GM13977 (cell line): ENCODE results near the gene LDAH.

Experiments used
- DNase-seq: peaks from one replicate; pipeline ENCODE4 v3.0.0; 2012; ENCODE audit warnings: low spot score
- in situ Hi-C: fragments of 300-500 bp; cut with MboI; formaldehyde crosslinking; loops from one replicate; pipeline ENCODE4 v1.12.0; 2022; ENCODE audit warnings: low sequenced_read_pairs, low pct_unique_long_range_greater_than_20kb, mixed read lengths, inconsistent platforms; ENCODE audit not compliant: unreplicated experiment
- TF ChIP-seq, protein P1 (sequence below): IDR thresholded peaks from 2 replicates; pipeline ENCODE4 v1.5.1; 2012; ENCODE audit warnings: mild to moderate bottlenecking, control low read depth; ENCODE audit not compliant: insufficient read depth; ENCODE audit errors: extremely low read depth, missing control alignments

The LDAH gene

DNA sequence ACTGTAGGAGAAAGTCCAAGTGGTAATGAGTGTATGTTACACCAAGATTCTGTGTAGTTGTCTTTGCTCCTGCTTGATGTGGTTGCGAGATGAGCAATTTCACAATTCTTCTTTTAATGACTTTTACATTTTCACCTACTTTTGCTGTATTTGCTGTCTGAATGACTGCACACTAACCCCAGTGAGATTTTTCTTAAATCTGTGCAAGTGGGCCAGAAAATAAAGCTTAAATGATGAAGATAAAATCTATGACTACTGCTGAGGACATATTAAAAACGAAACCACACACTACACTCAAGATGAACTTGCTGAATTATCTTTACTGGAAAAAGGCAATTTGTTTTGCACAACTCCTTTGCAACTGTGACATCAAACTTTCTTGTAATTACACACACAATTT lies 4.1 kb downstream of the LDAH start:
- in situ Hi-C loops = no loop called here
- no peak for DNase-seq
- TF ChIP-seq, protein P1, sequence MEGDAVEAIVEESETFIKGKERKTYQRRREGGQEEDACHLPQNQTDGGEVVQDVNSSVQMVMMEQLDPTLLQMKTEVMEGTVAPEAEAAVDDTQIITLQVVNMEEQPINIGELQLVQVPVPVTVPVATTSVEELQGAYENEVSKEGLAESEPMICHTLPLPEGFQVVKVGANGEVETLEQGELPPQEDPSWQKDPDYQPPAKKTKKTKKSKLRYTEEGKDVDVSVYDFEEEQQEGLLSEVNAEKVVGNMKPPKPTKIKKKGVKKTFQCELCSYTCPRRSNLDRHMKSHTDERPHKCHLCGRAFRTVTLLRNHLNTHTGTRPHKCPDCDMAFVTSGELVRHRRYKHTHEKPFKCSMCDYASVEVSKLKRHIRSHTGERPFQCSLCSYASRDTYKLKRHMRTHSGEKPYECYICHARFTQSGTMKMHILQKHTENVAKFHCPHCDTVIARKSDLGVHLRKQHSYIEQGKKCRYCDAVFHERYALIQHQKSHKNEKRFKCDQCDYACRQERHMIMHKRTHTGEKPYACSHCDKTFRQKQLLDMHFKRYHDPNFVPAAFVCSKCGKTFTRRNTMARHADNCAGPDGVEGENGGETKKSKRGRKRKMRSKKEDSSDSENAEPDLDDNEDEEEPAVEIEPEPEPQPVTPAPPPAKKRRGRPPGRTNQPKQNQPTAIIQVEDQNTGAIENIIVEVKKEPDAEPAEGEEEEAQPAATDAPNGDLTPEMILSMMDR = no peak

DNA sequence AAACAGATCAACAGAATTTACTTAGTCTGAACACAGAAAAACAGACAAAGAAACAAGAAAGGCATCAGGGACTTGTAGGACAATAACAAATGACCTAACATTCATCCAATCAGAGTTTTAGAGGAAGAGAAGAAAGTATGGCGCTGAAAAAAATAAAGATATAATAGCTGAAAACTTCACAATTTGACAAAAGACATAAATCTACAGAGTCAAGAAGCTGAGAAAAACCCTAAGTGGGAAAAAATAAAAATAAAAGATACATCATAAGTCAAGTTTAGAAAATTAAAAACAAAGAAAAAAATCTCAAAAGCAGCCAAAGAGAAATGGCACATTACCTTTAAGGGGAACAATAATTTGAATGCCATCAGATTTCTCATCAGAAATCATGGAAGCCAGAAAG lies 7.7 kb downstream of the LDAH start:
- DNase-seq = no peak
- in situ Hi-C loops = no loop called here
- TF ChIP-seq, protein P1 = no peak

DNA sequence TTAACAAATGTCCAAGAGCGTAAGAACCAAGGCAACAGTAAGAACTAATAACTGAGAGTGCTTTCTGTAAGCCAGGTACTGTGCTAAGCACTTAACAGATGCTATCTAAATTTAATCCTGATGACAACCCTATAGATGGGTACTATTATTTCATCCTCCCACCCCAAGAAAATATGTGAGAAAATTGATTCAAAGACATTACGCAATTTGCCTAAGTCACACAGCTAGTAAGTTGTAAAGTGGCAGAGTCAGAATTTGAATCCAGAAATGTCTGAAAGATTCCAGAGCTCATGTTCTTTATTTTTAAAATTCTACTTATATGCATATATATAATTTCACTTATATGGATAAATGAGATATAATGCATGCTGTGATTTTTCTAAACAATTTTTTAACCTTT lies 10.1 kb downstream of the LDAH start:
- TF ChIP-seq, protein P1 = no peak
- in situ Hi-C loops = no loop called here

DNA sequence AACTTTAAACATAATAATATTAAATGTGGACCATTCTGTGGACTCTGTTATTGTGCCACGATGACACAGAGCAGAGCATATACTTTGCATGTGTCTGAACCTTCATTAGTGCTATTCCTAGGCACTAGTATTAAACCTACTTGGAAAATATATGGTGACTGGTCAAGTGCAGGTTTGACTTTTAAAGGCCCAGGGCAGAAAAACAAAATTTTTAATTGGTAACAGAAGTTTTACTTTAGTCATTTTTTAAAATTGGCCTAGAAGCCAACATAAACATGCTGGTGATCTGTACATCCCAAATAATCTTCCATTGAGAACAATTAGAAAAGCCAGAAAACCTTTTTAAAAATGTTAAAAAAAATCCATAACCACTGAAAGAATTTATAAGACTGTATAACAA lies 16.6 kb downstream of the LDAH start:
- TF ChIP-seq, protein P1 = no peak
- in situ Hi-C loops = no loop called here
- DNase-seq = no peak

More for the DNA sequence above, 10.1 kb downstream of the LDAH start:
- no peak for DNase-seq

DNA sequence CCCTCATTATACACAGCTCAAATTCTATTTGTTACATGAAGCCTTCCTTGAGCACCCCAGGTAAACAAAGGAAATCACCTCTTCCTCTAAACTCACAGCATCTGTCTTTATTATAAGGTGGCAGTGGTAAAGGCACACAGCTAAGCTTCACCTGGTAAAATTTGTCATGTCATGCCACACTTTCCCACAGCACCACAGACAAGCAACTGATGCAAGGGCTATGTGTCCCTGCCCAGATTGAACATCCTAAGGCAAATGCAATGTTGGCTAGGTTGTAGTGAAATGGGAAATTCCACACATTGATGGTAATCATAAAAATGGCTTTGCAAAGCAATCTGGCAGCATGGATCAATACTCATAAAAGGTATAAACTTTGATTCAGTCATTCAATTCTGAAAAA lies 18.9 kb downstream of the LDAH start:
- DNase-seq = no peak
- TF ChIP-seq, protein P1 = no peak
- in situ Hi-C loops = no loop called here

DNA sequence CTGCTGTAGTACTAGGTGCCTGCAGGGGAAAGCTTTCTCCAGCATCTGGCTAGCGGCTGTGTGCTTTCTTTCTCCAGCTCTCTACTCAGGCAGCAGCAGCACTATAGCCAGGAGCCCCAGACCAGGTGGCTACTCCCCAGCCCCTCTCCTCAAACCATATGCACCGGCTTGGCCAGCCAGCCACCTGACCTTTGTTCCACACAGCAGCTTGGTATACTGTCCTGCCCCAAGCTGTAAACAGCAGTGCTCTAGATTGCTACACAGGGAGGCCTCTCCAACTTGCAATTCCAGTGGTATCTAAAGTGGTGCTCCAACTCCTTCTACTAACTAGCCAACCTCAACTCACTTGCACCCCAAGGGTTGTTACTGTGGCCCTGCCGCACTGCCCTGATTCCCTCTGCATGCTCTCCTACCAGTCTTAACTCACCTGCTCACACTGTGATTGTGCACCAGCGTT lies 19.6 kb downstream of the LDAH start:
- no peak for DNase-seq
- in situ Hi-C loops = no loop called here

More for the DNA sequence above, 19.6 kb downstream of the LDAH start:
- TF ChIP-seq, protein P1 = no peak
